Measurements from ENCODE around the gene ST6GALNAC1. TPM values are rescaled to one million over a fixed set of nuclear protein-coding genes. Genes with fewer than 3 reads are reported as not detected.
"Not testable (repeated sequence)": the region's sequence is repeated elsewhere in the genome, so short reads cannot be mapped to it uniquely, and the experiment has no call there.

Gene ST6GALNAC1
- total RNA-seq, 4 donors from 2014 or later: 0.83 to 4.9 (median 3.2) TPM

DNA sequence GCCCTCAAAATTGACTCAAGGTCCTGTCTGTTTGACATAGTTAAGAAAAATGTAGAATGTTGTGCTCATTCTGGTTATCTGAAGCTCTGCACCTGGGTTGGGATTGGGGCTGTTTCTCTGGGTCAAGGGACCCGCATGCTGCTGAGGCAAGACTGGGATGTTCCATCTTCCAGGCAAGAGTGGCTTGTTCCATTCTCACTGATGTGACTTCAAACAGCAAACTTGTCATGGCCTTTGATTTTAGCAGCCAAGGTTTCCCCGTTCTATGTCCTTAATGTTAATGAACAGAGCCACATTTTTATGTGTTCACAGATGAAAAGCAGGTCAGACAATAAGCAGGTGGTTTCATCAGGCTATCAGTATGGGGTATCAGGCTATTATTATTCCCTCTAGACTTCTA, 25.7 kb downstream of the ST6GALNAC1 start:
- DNase-seq (ENCODE audit: extremely low spot score): no peak
- TF ChIP-seq, protein P1, sequence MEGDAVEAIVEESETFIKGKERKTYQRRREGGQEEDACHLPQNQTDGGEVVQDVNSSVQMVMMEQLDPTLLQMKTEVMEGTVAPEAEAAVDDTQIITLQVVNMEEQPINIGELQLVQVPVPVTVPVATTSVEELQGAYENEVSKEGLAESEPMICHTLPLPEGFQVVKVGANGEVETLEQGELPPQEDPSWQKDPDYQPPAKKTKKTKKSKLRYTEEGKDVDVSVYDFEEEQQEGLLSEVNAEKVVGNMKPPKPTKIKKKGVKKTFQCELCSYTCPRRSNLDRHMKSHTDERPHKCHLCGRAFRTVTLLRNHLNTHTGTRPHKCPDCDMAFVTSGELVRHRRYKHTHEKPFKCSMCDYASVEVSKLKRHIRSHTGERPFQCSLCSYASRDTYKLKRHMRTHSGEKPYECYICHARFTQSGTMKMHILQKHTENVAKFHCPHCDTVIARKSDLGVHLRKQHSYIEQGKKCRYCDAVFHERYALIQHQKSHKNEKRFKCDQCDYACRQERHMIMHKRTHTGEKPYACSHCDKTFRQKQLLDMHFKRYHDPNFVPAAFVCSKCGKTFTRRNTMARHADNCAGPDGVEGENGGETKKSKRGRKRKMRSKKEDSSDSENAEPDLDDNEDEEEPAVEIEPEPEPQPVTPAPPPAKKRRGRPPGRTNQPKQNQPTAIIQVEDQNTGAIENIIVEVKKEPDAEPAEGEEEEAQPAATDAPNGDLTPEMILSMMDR (IDR thresholded peaks at IDR 0.05): no peak
- TF ChIP-seq POLR2A (IDR thresholded peaks at IDR 0.05; ENCODE audit: low read depth): no peak
- TF ChIP-seq POLR2AphosphoS5 (IDR thresholded peaks at IDR 0.05): no peak
- no peak for TF ChIP-seq EP300 (IDR thresholded peaks at IDR 0.05)
- H3K27me3 ChIP-seq: no peaks in the 10 kb centered on the region
- no peaks in the 10 kb centered on the region for H3K9me3 ChIP-seq
- no peak overlapping the region for H3K4me3 ChIP-seq
- no peaks in the 10 kb centered on the region for H3K4me1 ChIP-seq
- H3K27ac ChIP-seq (replicated peaks in 1 of 4): no peak overlapping the region
- 91% methylated on average over 2 of the region's 2 CpGs for WGBS
- H3K36me3 ChIP-seq: no peaks in the 10 kb centered on the region
- intact Hi-C loops (cut with DNase I): no loop called here

GRCh38 chr17:76614912-76615617, 28.5 kb downstream of the ST6GALNAC1 start:
- H3K27me3 ChIP-seq: no peaks in the 10 kb centered on the region
- intact Hi-C loops (cut with DNase I): no loop called here
- TF ChIP-seq POLR2AphosphoS5 (IDR thresholded peaks at IDR 0.05) (no peak), EP300 (IDR thresholded peaks at IDR 0.05) (no peak), POLR2A (IDR thresholded peaks at IDR 0.05; ENCODE audit: low read depth) (no peak)
- TF ChIP-seq, protein P1 (IDR thresholded peaks at IDR 0.05): no peak

DNA sequence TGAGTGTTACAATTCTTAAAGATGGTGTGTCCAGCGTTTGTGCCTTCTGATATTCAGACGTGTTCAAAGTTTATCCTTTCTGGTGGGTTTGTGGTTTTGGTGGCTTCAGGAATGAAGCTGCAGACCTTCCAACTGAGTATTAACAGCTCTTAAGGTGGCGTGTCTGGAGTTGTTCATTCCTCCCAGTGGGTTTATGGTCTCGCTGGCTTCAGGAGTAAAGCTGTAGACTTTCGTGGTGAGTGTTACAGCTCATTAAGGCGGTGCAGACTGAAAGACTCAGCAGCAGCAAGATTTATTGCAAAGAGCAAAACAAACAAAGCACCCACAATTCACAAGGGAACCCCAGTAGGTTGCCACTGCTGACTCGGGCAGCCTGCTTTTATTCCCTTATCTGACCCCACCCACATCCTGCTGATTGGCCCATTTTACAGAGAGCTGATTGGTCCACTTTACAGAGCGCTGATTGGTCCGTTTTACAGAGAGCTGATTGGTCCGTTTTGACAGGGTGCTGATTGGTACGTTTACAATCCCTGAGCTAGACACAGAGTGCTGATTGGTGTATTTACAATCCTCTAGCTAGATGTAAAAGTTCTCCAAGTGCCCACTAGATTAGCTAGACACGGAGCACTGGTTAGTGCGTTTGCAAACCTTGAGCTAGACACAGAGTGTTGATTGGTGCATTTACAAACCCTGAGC, 29.3 kb downstream of the ST6GALNAC1 start:
- H3K4me3 ChIP-seq; H3K9me3 ChIP-seq; intact Hi-C loops (cut with DNase I); H3K27me3 ChIP-seq; H3K36me3 ChIP-seq; H3K27ac ChIP-seq (replicated peaks in 1 of 4); DNase-seq (ENCODE audit: extremely low spot score); H3K4me1 ChIP-seq: not testable (repeated sequence)
- 78% methylated on average over 13 of the region's 13 CpGs for WGBS

More at GRCh38 chr17:76614912-76615617, 28.5 kb downstream of the ST6GALNAC1 start:
- WGBS: 91% methylated on average over 9 of the region's 28 CpGs
- Histone ChIP-seq H3K27ac (replicated peaks in 1 of 4) (no peak overlapping the region), H3K36me3 (no peaks in the 10 kb centered on the region), H3K4me1 (no peaks in the 10 kb centered on the region), H3K9me3 (no peaks in the 10 kb centered on the region), H3K4me3 (no peak overlapping the region)
- DNase-seq (ENCODE audit: extremely low spot score): no peak

DNA sequence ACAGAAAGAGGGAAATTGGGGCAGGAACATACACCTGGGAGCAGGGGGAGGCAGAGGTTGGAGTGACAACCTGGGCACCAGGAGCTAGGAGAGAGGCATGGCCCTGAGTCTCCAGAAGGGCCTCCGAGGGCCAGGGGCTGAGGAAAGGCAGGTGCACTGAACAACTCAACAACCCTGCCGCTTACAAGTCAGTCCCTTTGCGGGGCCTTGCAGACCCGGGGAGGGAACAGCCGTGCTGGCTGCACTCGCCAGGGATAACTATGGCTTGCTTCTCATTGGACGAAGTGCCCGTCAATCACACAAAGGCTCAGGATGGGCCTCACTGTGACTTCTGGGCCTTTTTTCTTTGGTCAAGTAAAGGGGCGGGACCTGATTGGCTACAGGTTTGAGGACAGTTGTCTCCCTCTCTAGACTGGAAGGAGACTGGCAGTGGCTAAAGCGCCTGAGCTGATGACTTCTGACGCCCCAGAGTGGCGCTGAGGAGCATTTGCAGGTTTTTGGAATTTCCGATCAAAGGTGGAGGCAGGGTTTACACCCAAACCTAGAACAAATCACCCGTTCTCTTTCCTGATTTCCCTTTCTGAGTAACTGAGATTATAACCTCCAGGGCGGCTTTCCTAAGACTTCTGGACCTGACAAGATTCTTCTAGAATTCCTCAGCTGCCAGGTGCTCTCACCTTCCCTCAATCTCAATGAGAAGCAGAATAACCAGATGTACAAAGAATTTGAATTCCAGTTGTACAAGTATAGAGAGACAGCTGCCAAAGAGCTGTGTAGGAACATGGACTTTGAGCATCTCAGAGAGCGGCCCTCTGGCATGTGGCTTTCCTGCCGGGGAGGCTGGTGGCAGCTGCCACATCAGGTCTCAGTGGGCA, 30.3 kb downstream of the ST6GALNAC1 start:
- Histone ChIP-seq H3K9me3 (no peaks in the 10 kb centered on the region), H3K36me3 (no peaks in the 10 kb centered on the region), H3K4me3 (no peak overlapping the region), H3K27ac (replicated peaks in 1 of 4) (no peak overlapping the region), H3K4me1 (no peaks in the 10 kb centered on the region), H3K27me3 (no peaks in the 10 kb centered on the region)
- TF ChIP-seq POLR2A (IDR thresholded peaks at IDR 0.05; ENCODE audit: low read depth) (no peak), EP300 (IDR thresholded peaks at IDR 0.05) (no peak), POLR2AphosphoS5 (IDR thresholded peaks at IDR 0.05) (no peak)
- TF ChIP-seq, protein P1 (IDR thresholded peaks at IDR 0.05): no peak
- 84% methylated on average over 17 of the region's 17 CpGs for WGBS
- intact Hi-C loops (cut with DNase I): no loop called here
- no peak for DNase-seq (ENCODE audit: extremely low spot score)

DNA sequence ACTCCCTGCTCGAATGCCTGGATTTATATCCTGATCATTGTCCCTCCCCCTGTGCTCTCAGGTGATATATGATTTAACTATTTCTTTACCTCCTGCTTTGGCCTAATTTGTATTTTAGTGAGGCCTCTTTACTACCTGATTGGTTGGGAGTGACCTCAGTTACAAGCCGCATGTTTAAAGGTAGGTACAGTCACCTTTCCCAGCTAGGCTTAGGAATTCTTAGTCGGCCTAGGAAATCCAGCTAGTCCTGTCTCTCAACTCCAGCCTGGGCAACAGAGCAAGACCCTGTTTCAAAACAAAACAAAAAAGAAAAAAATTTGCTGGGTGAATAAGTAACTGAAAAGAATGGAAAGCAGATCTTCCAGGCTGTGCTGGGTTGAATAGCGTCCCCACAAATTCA, 31.1 kb downstream of the ST6GALNAC1 start:
- 88% methylated on average over 4 of the region's 4 CpGs for WGBS
- Histone ChIP-seq H3K4me1 (no peaks in the 10 kb centered on the region), H3K27me3 (no peaks in the 10 kb centered on the region), H3K27ac (replicated peaks in 1 of 4) (no peak overlapping the region), H3K9me3 (no peaks in the 10 kb centered on the region), H3K36me3 (no peaks in the 10 kb centered on the region), H3K4me3 (no peak overlapping the region)
- no peak for DNase-seq (ENCODE audit: extremely low spot score)
- TF ChIP-seq, protein P1 (IDR thresholded peaks at IDR 0.05): no peak
- TF ChIP-seq EP300 (IDR thresholded peaks at IDR 0.05) (no peak), POLR2AphosphoS5 (IDR thresholded peaks at IDR 0.05) (no peak), POLR2A (IDR thresholded peaks at IDR 0.05; ENCODE audit: low read depth) (no peak)
- intact Hi-C loops (cut with DNase I): no loop called here
